Prostate gland (tissue), 2 donors: ENCODE measurements around the gene CAD. TPM values are rescaled to one million over a fixed set of nuclear protein-coding genes. Genes with fewer than 3 reads are reported as not detected.
A peak's percentile ranks its signal among the peaks of the same experiment; 100 is the strongest.

Experiments
- DNase-seq: peaks from one replicate; pipeline ENCODE4 v3.0.0-alpha.2; 2019; ENCODE audit warnings: low spot score
- H3K27ac ChIP-seq, 2 donors: fragments of 200-600 bp; sonication (generic); 2 replicates each; pipeline ENCODE4 v1.5.1; 2017 to 2019
- H3K27me3 ChIP-seq: fragments of 200-600 bp; sonication (generic); replicated peaks from 2 replicates; pipeline ENCODE4 v1.5.1; 2019; ENCODE audit not compliant: insufficient read depth
- H3K36me3 ChIP-seq, 2 donors: fragments of 200-600 bp; sonication (generic); 1 replicate in 1 of 2; 2 replicates in 1 of 2; pipeline versions ENCODE4 v1.5.1 to v1.8.1; 2017 to 2019
- H3K4me1 ChIP-seq: fragments of 200-600 bp; sonication (generic); replicated peaks from 2 replicates; pipeline ENCODE4 v1.5.1; 2019
- H3K4me3 ChIP-seq, 2 donors: fragments of 200-600 bp; sonication (generic); 2 replicates each; pipeline ENCODE4 v1.5.1; 2017 to 2019
- H3K9me3 ChIP-seq: fragments of 200-600 bp; sonication (generic); 2 replicates; pipeline ENCODE4 v1.5.1; 2017
- CTCF ChIP-seq, 4 experiments: fragments of 200-600 bp in 2 of 4; fragments of 450-650 bp in 2 of 4; sonication (generic) in 2 of 4; IDR thresholded peaks; 1 replicate in 3 of 4; 2 replicates in 1 of 4; pipeline ENCODE4 v1.5.1; 2016 to 2019; ENCODE audit warnings: antibody characterized with exemption in 4 of 4, mild to moderate bottlenecking in 2 of 4, moderate library complexity in 2 of 4
- POLR2A ChIP-seq: fragments of 450-650 bp; IDR thresholded peaks from one replicate; pipeline ENCODE4 v1.6.1; 2016; ENCODE audit warnings: antibody characterized with exemption, mild to moderate bottlenecking
- POLR2AphosphoS5 ChIP-seq: sonication (generic); formaldehyde crosslinking; IDR thresholded peaks from one replicate; pipeline ENCODE4 v1.6.1; 2017; ENCODE audit warnings: antibody characterized with exemption
- WGBS: methylation state at CpG from one replicate; pipeline ENCODE4 v1.1.5; 2018; 5-methylcytosine and 5-hydroxymethylcytosine counted together
- intact Hi-C: fragments of 100-400 bp; cut with DNase I; formaldehyde crosslinking; loops from one replicate; pipeline ENCODE4 v1.14.2; 2022
- total RNA-seq, 2 donors: library from RNA; depleted of rRNA; stranded (reverse); fragments of >200 nt; gene quantifications; one replicate each; pipeline ENCODE4 v1.1.0, GENCODE V29; 2016

The CAD gene
- total RNA-seq, 2 donors from 2014 or later = 16.0 to 63.6 TPM

- no peaks in the 10 kb centered on the region for H3K9me3 ChIP-seq
Measured at GRCh38 chr2:27211241-27211942, 5.8 kb upstream of the CAD start.

GRCh38 chr2:27211943-27212625, 5.1 kb upstream of the CAD start, which contains the start of the genes ATRAID and SLC5A6:
ATRAID (plus strand) TSS chr2:27212041; CDS start chr2:27212369, 328 bp downstream.
SLC5A6 (minus strand) TSS chr2:27212268; CDS start chr2:27207650, 4,618 bp downstream.
- WGBS = under 1% methylated on average over 40 of the region's 73 CpGs
- Histone ChIP-seq H3K36me3 (peaks cover 0 to 5% of the 10 kb centered on the region in 2 donors), H3K9me3 (no peaks in the 10 kb centered on the region), H3K4me3 (peak within 1 kb of the TSS; percentile 71 to 80), H3K27me3 (no peaks in the 10 kb centered on the region), H3K27ac (peak within 1 kb of the TSS; percentile 94 to 97), H3K4me1 (peaks cover 3% of the 10 kb centered on the region)
- intact Hi-C loops = loop anchor here (10.0 kb wide), 1 partner anchor 163 kb away; the partner anchor contains the start of genes EIF2B4 and SNX17
- TF ChIP-seq POLR2A (peak; percentile 93), CTCF (IDR thresholded peaks at IDR 0.05) (peak in 2 of 4 experiments; percentile 2 to 5), POLR2AphosphoS5 (peak; percentile 66)
- DNase-seq = peak; percentile 86

More at GRCh38 chr2:27211241-27211942, 5.8 kb upstream of the CAD start:
- Histone ChIP-seq H3K4me1 (no peaks in the 10 kb centered on the region), H3K27me3 (no peaks in the 10 kb centered on the region), H3K4me3 (peak overlapping the region; percentile 71 to 80), H3K27ac (peak overlapping the region; percentile 94 to 97), H3K36me3 (peaks cover 0 to 5% of the 10 kb centered on the region in 2 donors)
- intact Hi-C loops = loop anchor here (10.0 kb wide), 1 partner anchor 163 kb away; the partner anchor contains the start of genes EIF2B4 and SNX17
- TF ChIP-seq POLR2A (no peak), CTCF (IDR thresholded peaks at IDR 0.05) (no peak), POLR2AphosphoS5 (no peak)
- DNase-seq = no peak
- 3% methylated on average over 41 of the region's 48 CpGs for WGBS

GRCh38 chr2:27212626-27213471, 4.3 kb upstream of the CAD start:
- Histone ChIP-seq H3K9me3 (no peaks in the 10 kb centered on the region), H3K36me3 (peaks cover 0 to under 1% of the 10 kb centered on the region in 2 donors), H3K27ac (peak overlapping the region; percentile 94 to 97), H3K27me3 (no peaks in the 10 kb centered on the region), H3K4me3 (peak overlapping the region; percentile 71 to 80), H3K4me1 (peaks cover 3% of the 10 kb centered on the region)
- intact Hi-C loops = loop anchor here (10.0 kb wide), 1 partner anchor 162 kb away; the partner anchor contains the start of genes EIF2B4 and SNX17
- TF ChIP-seq POLR2A = no peak
- TF ChIP-seq CTCF (IDR thresholded peaks at IDR 0.05) = no peak
- TF ChIP-seq POLR2AphosphoS5 = no peak
- WGBS = 6% methylated on average over 34 of the region's 34 CpGs
- DNase-seq = no peak

GRCh38 chr2:27214941-27215340, 2.2 kb upstream of the CAD start:
- Histone ChIP-seq H3K4me3 (no peak overlapping the region), H3K9me3 (no peaks in the 10 kb centered on the region), H3K27ac (no peak overlapping the region), H3K36me3 (no peaks in the 10 kb centered on the region), H3K27me3 (no peaks in the 10 kb centered on the region), H3K4me1 (peaks cover 3% of the 10 kb centered on the region)
- 92% methylated on average over 3 of the region's 3 CpGs for WGBS
- intact Hi-C loops = loop anchor here (10.0 kb wide), 1 partner anchor 160 kb away; the partner anchor contains the start of genes EIF2B4 and SNX17
- DNase-seq = no peak
- TF ChIP-seq POLR2A (no peak), POLR2AphosphoS5 (no peak), CTCF (IDR thresholded peaks at IDR 0.05) (no peak)
